ENCODE measurements around the gene SELENOW. TPM values are rescaled to one million over a fixed set of nuclear protein-coding genes. Genes with fewer than 3 reads are reported as not detected.
A peak's percentile ranks its signal among the peaks of the same experiment; 100 is the strongest.
"Not testable (repeated sequence)": the region's sequence is repeated elsewhere in the genome, so short reads cannot be mapped to it uniquely, and the experiment has no call there.

Gene SELENOW
- total RNA-seq, 1 donor from 2014 or later, result 165 TPM

- TF ChIP-seq CTCF (conservative IDR thresholded peaks at IDR 0.05; ENCODE audit: low read depth, low read length), result no peak
- DNase-seq (ENCODE audit: low read depth), result no peak
- no peak overlapping the region for H3K4me3 ChIP-seq (ENCODE audit: low read depth, low read length)
Measured at GRCh38 chr19:47740866-47741519, 37.5 kb upstream of the SELENOW start.

- DNase-seq (ENCODE audit: low read depth), result no peak
- TF ChIP-seq CTCF (conservative IDR thresholded peaks at IDR 0.05; ENCODE audit: low read depth, low read length), result no peak
- no peak overlapping the region for H3K4me3 ChIP-seq (ENCODE audit: low read depth, low read length)
Measured at GRCh38 chr19:47741544-47742140, 36.9 kb upstream of the SELENOW start.

GRCh38 chr19:47742634-47743033 lies 35.9 kb upstream of the SELENOW start:
- H3K4me3 ChIP-seq (ENCODE audit: low read depth, low read length), result no peak overlapping the region
- no peak for TF ChIP-seq CTCF (conservative IDR thresholded peaks at IDR 0.05; ENCODE audit: low read depth, low read length)
- no peak for DNase-seq (ENCODE audit: low read depth)

DNA sequence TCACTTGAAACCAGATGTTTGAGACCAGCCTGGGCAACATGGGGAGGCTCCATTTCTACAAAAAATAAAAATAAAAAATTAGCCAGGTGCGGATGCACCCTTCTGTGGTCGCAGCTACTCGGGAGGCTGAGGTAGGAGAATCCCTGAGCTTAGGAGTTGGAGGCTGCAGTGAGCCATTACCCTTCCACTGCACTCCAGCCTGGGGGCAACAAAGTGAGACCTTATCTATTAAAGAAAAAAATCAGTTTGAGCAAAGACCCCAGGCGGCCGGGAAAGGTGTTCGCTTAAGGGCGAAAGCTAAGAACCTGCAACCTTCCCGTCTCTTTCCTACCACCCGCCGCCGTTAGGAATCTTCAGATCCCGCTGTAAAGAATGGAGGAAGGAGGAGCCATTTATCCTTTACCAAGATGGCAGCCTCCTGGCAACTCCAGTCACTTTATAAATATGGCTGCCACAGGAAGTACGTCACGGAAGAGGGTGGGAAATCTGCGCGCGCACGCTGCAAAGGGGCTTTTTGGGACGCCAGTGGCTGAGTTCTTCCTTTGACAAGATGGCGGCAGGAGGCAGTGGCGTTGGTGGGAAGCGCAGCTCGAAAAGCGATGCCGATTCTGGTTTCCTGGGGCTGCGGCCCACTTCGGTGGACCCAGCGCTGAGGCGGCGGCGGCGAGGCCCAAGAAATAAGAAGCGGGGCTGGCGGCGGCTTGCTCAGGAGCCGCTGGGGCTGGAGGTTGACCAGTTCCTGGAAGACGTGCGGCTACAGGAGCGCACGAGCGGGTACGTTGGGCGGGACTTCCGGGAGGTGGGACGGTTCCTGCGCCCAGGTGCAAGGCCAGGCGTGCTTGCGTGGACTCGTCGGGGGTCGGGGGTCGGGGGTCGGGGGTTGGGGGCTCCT lies 33.2 kb upstream of the SELENOW start, which contains the start of gene NOP53:
NOP53 (plus strand) TSS at position 537 of the 892 bp plus-strand sequence; CDS start at position 551, 14 bp downstream.
- H3K4me3 ChIP-seq (ENCODE audit: low read depth, low read length), result peak within 1 kb of the TSS; percentile 75
- no peak for TF ChIP-seq CTCF (conservative IDR thresholded peaks at IDR 0.05; ENCODE audit: low read depth, low read length)

DNA sequence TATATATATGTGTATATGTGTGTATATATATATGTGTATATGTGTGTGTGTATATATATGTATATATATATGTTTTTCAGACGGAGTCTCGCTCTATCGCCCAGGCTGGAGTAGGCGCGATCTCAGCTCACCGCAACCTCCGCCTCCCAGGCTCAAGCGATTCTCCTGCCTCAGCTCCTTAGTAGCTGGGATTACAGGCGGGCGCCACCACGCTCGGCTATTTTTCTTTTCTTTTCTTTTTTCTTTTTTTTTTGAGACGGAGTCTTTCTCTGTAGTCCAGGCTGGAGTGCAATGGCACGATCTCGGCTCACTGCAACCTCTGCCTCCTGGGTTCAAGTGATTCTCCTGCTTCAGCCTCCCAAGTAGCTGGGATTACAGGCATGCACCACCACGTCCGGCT lies 32.4 kb upstream of the SELENOW start:
- peak overlapping the region; percentile 75 for H3K4me3 ChIP-seq (ENCODE audit: low read depth, low read length)
- DNase-seq (ENCODE audit: low read depth), result not testable (repeated sequence)

More for the DNA sequence above, 33.2 kb upstream of the SELENOW start, which contains the start of gene NOP53:
- peak; percentile 68 for DNase-seq (ENCODE audit: low read depth)

- DNase-seq (ENCODE audit: low read depth), result no peak
- H3K4me3 ChIP-seq (ENCODE audit: low read depth, low read length), result no peak overlapping the region
- no peak for TF ChIP-seq CTCF (conservative IDR thresholded peaks at IDR 0.05; ENCODE audit: low read depth, low read length)
Measured at GRCh38 chr19:47749326-47749725, 29.2 kb upstream of the SELENOW start.

DNA sequence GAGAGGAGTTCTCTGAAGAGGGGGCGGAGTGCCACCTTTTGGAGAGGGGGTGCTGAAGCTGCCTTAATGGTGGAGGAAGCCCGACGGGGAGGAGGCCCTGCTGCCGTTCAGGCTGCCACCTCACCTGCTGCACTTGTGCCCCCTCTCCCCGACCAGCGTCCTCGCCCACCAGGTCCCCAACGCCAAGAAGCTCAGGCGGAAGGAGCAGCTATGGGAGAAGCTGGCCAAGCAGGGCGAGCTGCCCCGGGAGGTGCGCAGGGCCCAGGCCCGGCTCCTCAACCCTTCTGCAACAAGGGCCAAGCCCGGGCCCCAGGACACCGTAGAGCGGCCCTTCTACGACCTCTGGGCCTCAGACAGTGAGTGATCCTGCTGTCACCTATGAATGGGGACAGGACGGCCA lies 27.8 kb upstream of the SELENOW start:
- no peak for DNase-seq (ENCODE audit: low read depth)
- H3K4me3 ChIP-seq (ENCODE audit: low read depth, low read length), result no peak overlapping the region
- no peak for TF ChIP-seq CTCF (conservative IDR thresholded peaks at IDR 0.05; ENCODE audit: low read depth, low read length)
